T-helper 2 cell treated with Interferon-gamma antibody and Interleukin-4, amounts not matched to agents 100 ng/mL and 5 ng/mL, for 36 hours (primary cell): ENCODE results near the gene CNPY1. TPM values are rescaled to one million over a fixed set of nuclear protein-coding genes. Genes with fewer than 3 reads are reported as not detected.
"Not testable (repeated sequence)": the region's sequence is repeated elsewhere in the genome, so short reads cannot be mapped to it uniquely, and the experiment has no call there.

Experiments used
- intact Hi-C: fragments of 100-400 bp; cut with micrococcal nuclease; formaldehyde crosslinking; loops from one replicate; pipeline ENCODE4 v1.15.1; 2023
- total RNA-seq: library from RNA; stranded (reverse); gene quantifications from 2 replicates; pipeline ENCODE4 v1.2.3, GENCODE V29; 2022

Gene CNPY1
- not detected in 2 replicates for total RNA-seq

- intact Hi-C loops: not testable (repeated sequence)
Observed at GRCh38 chr7:155546449-155546848, at the start of gene CNPY1. Gene CNPY1 (minus strand): TSS chr7:155546559. CDS start chr7:155545929, 630 bp downstream.

DNA sequence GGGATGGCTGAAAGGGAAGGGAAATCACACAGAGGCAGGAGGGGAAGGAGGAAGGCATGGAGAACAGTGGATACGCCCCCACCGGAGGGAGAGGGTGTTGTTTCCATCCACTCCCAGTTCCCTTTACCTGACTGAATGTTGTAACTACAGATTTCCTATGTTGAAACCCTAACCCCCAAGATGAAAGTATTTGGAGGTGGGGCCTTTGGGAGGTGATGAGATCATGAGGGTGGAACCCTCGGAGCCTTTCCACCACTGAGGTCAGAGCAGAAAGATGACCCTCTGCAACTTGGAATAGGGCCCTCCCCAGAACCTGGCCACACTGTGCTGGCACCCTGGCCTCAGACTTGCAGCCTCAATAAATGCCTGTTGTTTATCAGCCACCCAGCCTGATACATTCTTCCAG, 48.6 kb upstream of the CNPY1 start:
- intact Hi-C loops: loop anchor here (5.0 kb wide), 1 partner anchor 52 kb away; no protein-coding TSS in a partner anchor

- intact Hi-C loops: no loop called here
Observed at GRCh38 chr7:155594163-155594732, 47.9 kb upstream of the CNPY1 start.

- intact Hi-C loops: no loop called here
Observed at GRCh38 chr7:155593461-155594162, 47.3 kb upstream of the CNPY1 start.

DNA sequence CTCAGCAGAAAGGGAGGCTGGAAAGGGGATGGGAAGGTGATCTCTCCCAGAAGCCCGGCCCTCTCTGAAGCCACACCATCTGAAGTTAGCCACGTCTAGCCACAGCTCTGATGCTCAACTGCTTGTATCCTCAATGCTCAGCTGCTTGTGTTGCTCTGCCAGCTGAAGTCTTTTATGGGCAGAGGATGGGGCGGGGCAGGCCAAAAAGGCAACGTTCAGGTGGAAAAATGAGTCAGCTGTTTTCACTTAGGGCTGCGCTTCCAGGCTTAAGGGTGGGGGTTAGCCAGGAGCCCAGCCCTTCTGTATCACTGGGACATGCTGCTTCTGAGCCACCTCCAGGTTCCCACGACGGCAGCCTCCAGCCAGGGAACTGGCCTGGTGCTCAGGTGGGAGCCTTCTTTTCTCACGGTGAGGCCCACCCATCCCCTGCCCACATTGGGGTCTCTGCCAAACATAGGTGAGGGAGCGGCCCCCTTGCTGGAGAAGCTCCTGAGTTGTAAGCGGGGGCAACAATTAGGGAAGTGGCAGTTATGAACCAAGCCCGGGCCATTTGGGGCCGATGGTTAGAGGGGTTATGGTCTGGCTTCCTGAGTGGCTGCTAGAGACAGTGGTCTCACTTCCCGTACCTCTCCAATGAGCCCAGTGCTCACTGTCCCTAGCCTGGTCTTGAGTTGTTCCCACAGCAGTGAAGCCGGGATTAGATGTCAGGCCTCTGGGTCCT, 44.9 kb upstream of the CNPY1 start:
- intact Hi-C loops: no loop called here

GRCh38 chr7:155590215-155591018, 44.1 kb upstream of the CNPY1 start:
- intact Hi-C loops: no loop called here

GRCh38 chr7:155589001-155589980, 42.9 kb upstream of the CNPY1 start:
- intact Hi-C loops: no loop called here

GRCh38 chr7:155588468-155588998, 42.2 kb upstream of the CNPY1 start:
- intact Hi-C loops: no loop called here

GRCh38 chr7:155587486-155587885, 41.1 kb upstream of the CNPY1 start:
- intact Hi-C loops: no loop called here

DNA sequence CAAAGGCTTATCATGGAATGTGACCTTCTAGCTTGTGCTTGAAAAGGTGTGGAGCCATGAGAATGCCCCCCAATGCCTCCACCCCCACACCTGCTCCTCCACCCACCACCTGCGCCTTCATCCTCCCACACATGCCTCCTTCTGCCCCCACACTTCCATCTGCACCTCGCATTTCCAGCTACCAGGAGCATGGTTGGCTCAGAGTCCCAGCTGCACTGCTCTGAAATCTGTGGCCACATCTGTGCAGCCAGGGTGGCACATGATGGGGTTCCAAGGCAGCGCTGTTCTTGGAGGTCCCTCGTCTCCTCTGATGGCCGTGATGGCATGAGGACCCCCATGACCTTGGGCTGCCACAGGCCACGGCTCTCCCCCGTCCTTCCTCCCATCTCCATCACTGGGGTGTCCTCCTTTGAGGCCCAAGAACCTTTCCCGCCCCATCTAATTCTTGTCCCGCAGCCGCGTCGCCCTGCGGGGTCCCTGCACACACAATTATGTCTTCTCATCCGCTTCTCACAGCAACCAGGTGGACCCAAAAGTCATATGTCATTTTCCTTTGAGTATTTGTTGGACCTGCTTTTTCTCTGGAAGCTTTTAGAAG, 40.6 kb upstream of the CNPY1 start:
- intact Hi-C loops: no loop called here

GRCh38 chr7:155585951-155586350, 39.6 kb upstream of the CNPY1 start:
- intact Hi-C loops: no loop called here

- intact Hi-C loops: no loop called here
Observed at GRCh38 chr7:155585532-155585895, 39.2 kb upstream of the CNPY1 start.

- intact Hi-C loops: no loop called here
Observed at GRCh38 chr7:155584763-155585531, 38.6 kb upstream of the CNPY1 start.

- intact Hi-C loops: no loop called here
Observed at GRCh38 chr7:155584261-155584660, 37.9 kb upstream of the CNPY1 start.

DNA sequence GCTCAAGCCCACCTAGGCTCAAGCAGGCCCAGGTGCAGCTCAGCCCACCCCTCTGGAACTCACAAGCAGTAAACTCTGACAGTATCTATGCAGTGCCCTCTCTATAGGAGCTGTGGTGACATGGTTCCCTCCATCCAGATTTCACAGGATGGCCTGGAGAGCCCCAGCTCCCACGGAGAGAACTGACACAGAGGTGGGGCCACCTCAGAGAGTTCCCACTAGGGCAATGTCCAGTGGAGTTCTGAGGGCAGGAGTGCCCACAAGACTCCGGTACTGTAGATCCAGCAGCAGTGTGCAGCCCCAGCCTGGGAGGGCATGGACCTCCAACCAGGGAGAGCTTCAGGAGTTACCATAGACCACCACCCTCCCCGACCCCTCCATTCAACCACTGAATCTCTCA, 37.3 kb upstream of the CNPY1 start:
- intact Hi-C loops: no loop called here

GRCh38 chr7:155581954-155582353, 35.6 kb upstream of the CNPY1 start:
- intact Hi-C loops: no loop called here

GRCh38 chr7:155581107-155581830, 34.9 kb upstream of the CNPY1 start:
- intact Hi-C loops: no loop called here

GRCh38 chr7:155580367-155580766, 34.0 kb upstream of the CNPY1 start:
- intact Hi-C loops: no loop called here
